Neural cell (in vitro differentiated cells): ENCODE data around the gene GFRA1. TPM values are rescaled to one million over a fixed set of nuclear protein-coding genes. Genes with fewer than 3 reads are reported as not detected.

ENCODE experiments used
- H2AFZ ChIP-seq: fragments of 200-600, 300-800 bp; sonication (generic), shearing (Covaris generic); 2 replicates; pipeline ENCODE4 v1.6.0; 2014; ENCODE audit warnings: low read depth, mild to moderate bottlenecking, antibody characterized with exemption, low read length, moderate library complexity
- H3F3A ChIP-seq: fragments of 200-600 bp; shearing (Covaris generic); 2 replicates; pipeline ENCODE4 v1.6.1; 2016; ENCODE audit warnings: mild to moderate bottlenecking, moderate library complexity, mixed read lengths, antibody characterized with exemption, low read length; ENCODE audit not compliant: insufficient read depth, poor library complexity, severe bottlenecking
- H3K27ac ChIP-seq: fragments of 200-600, 300-800 bp; sonication (generic), shearing (Covaris generic); 2 replicates; pipeline ENCODE4 v1.5.1; 2014; ENCODE audit warnings: mild to moderate bottlenecking, low read length, moderate library complexity
- H3K27me3 ChIP-seq: fragments of 300-800, 200-600 bp; sonication (generic), shearing (Covaris generic); 2 replicates; pipeline ENCODE4 v1.6.0; 2014; ENCODE audit warnings: mild to moderate bottlenecking, low read depth, low read length, moderate library complexity; ENCODE audit not compliant: insufficient read depth
- H3K36me3 ChIP-seq: fragments of 300-800, 200-600 bp; sonication (generic), shearing (Covaris generic); 2 replicates; pipeline ENCODE4 v1.5.1; 2014; ENCODE audit warnings: mild to moderate bottlenecking, antibody characterized with exemption, low read length, moderate library complexity; ENCODE audit not compliant: insufficient read depth
- H3K4me2 ChIP-seq: fragments of 300-800, 200-600 bp; sonication (generic), shearing (Covaris generic); 2 replicates; pipeline ENCODE4 v1.6.0; 2014; ENCODE audit warnings: mild to moderate bottlenecking, low read length
- H3K4me3 ChIP-seq: fragments of 300-800, 200-600 bp; sonication (generic), shearing (Covaris generic); 2 replicates; pipeline ENCODE4 v1.5.1; 2014; ENCODE audit warnings: mild to moderate bottlenecking, low read length, moderate library complexity
- H3K79me2 ChIP-seq: fragments of 200-600 bp; shearing (Covaris generic); replicated peaks from 2 replicates; pipeline ENCODE4 v1.6.0; 2014; ENCODE audit warnings: mild to moderate bottlenecking, low read length, moderate library complexity; ENCODE audit not compliant: insufficient read depth
- H3K9ac ChIP-seq: fragments of 300-800, 200-600 bp; sonication (generic), shearing (Covaris generic); 2 replicates; pipeline ENCODE4 v1.6.1; 2016; ENCODE audit warnings: mild to moderate bottlenecking, low read length, mixed read lengths
- H3K9me2 ChIP-seq: fragments of 200-600 bp; shearing (Covaris generic); 2 replicates; pipeline ENCODE4 v1.6.1; 2016; ENCODE audit warnings: mild to moderate bottlenecking, low read length, mixed read lengths; ENCODE audit not compliant: insufficient read depth
- H3K9me3 ChIP-seq: fragments of 200-600, 300-800 bp; sonication (generic), shearing (Covaris generic); 2 replicates; pipeline ENCODE4 v1.6.1; 2016; ENCODE audit warnings: mild to moderate bottlenecking, mixed run types, low read length, moderate library complexity, mixed read lengths
- H4K20me1 ChIP-seq: fragments of 200-600 bp; shearing (Covaris generic); 2 replicates; pipeline ENCODE4 v1.6.1; 2016; ENCODE audit warnings: mild to moderate bottlenecking, mixed run types; ENCODE audit not compliant: insufficient read depth
- EP300 ChIP-seq: fragments of 450-650 bp; conservative IDR thresholded peaks from 2 replicates; pipeline ENCODE4 v1.6.1; 2014; ENCODE audit warnings: antibody characterized with exemption, mild to moderate bottlenecking, moderate library complexity; ENCODE audit not compliant: poor library complexity, severe bottlenecking
- EZH2 ChIP-seq: fragments of 200-600, 300-800 bp; shearing (Covaris generic), sonication (generic); IDR thresholded peaks from 2 replicates; pipeline ENCODE4 v1.6.1; 2014; ENCODE audit warnings: antibody characterized with exemption, low read length, borderline replicate concordance, mild to moderate bottlenecking; ENCODE audit not compliant: insufficient read depth, poor library complexity, severe bottlenecking
- MXI1 ChIP-seq: fragments of 450-650 bp; conservative IDR thresholded peaks from 2 replicates; pipeline ENCODE4 v1.6.1; 2014; ENCODE audit warnings: antibody characterized with exemption, mild to moderate bottlenecking; ENCODE audit not compliant: poor library complexity, severe bottlenecking
- POLR2AphosphoS5 ChIP-seq: IDR thresholded peaks from 2 replicates; pipeline ENCODE4 v1.6.1; 2012
- RAD21 ChIP-seq: fragments of 450-650 bp; conservative IDR thresholded peaks from 2 replicates; pipeline ENCODE4 v1.6.1; 2014; ENCODE audit warnings: antibody characterized with exemption, mild to moderate bottlenecking, moderate library complexity
- SMC3 ChIP-seq: fragments of 450-650 bp; conservative IDR thresholded peaks from 2 replicates; pipeline ENCODE4 v1.6.1; 2014; ENCODE audit warnings: antibody characterized with exemption, mild to moderate bottlenecking, moderate library complexity; ENCODE audit not compliant: poor library complexity
- TAF1 ChIP-seq: IDR thresholded peaks from 2 replicates; pipeline ENCODE4 v1.6.1; 2012; ENCODE audit warnings: low read depth
- polyA plus RNA-seq: library from polyadenylated mRNA; depleted of rRNA; stranded (reverse); fragments of >200 nt; gene quantifications from 2 replicates; pipeline ENCODE4 v1.2.3, GENCODE V29; 2014
- TF ChIP-seq, protein P1 (sequence below): fragments of 450-650 bp; IDR thresholded peaks from 2 replicates; pipeline ENCODE4 v1.5.1; 2014; ENCODE audit warnings: antibody characterized with exemption, mild to moderate bottlenecking, moderate library complexity; ENCODE audit not compliant: poor library complexity, severe bottlenecking
- TF ChIP-seq, protein P2 (sequence below): IDR thresholded peaks from 2 replicates; pipeline ENCODE4 v1.6.1; 2012; ENCODE audit warnings: borderline replicate concordance

The GFRA1 gene
- polyA plus RNA-seq, 1 donor from 2014 or later = 2.3 TPM

DNA sequence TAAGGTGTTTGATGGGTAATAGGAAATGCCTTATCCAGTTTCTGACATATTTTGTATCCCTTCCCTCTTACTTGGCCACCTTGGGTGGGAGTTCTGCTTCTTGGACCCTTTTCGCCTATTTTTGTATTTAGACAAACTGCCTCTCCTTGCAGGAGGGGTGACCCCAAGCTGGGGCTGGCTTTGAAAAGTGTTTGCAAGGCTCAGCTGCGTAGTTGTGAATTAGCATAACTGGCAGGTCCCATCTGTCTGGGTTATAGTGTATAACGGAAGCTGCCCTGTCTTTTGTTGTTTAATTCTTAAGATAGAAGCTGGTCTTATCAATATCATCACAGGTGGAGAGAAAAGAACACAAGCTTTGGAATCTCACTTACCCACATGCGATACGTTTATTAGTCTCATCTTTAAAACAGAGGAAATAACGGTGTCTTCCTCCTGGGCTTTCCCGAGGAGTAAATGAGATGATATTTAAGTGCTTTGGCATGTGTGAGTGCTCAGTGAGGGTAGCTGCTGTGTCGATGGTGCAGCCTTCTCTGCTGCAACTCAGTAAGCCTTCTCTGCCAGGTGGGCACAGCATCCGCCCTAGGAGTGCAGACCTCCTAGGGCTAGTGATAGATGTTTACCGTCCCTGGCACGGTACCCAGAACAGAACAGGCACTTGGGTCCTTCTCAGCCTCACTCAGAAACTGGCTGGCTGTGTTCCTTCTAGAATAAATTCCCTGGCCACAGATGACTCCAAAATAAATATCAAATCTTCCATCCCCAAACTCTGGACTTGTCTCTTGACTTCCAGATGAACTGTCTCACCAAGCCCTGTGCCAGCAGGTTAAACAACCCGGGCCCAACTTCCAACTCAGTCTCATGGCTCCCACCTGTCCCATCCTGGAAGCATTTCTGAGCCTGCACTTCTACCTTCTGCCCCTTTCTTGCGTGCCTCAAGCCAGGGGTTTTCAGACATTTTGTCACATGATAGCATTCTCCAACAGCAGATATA, 227.3 kb downstream of the GFRA1 start:
- Histone ChIP-seq H3K27me3 (no peaks in the 10 kb centered on the region), H3K79me2 (no peaks in the 10 kb centered on the region), H3K4me3 (no peak overlapping the region), H3K4me2 (no peak overlapping the region), H4K20me1 (no peaks in the 10 kb centered on the region), H3K36me3 (no peaks in the 10 kb centered on the region), H3K9me2 (no peaks in the 10 kb centered on the region), H2AFZ (no peak overlapping the region), H3K27ac (no peak overlapping the region), H3K9ac (no peak overlapping the region), H3K9me3 (no peaks in the 10 kb centered on the region), H3F3A (no peaks in the 10 kb centered on the region)
- TF ChIP-seq SMC3 (no peak), EP300 (no peak), MXI1 (no peak), TAF1 (no peak), POLR2AphosphoS5 (no peak), EZH2 (no peak), RAD21 (no peak)
- TF ChIP-seq, protein P1, sequence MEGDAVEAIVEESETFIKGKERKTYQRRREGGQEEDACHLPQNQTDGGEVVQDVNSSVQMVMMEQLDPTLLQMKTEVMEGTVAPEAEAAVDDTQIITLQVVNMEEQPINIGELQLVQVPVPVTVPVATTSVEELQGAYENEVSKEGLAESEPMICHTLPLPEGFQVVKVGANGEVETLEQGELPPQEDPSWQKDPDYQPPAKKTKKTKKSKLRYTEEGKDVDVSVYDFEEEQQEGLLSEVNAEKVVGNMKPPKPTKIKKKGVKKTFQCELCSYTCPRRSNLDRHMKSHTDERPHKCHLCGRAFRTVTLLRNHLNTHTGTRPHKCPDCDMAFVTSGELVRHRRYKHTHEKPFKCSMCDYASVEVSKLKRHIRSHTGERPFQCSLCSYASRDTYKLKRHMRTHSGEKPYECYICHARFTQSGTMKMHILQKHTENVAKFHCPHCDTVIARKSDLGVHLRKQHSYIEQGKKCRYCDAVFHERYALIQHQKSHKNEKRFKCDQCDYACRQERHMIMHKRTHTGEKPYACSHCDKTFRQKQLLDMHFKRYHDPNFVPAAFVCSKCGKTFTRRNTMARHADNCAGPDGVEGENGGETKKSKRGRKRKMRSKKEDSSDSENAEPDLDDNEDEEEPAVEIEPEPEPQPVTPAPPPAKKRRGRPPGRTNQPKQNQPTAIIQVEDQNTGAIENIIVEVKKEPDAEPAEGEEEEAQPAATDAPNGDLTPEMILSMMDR = no peak
- TF ChIP-seq, protein P2, sequence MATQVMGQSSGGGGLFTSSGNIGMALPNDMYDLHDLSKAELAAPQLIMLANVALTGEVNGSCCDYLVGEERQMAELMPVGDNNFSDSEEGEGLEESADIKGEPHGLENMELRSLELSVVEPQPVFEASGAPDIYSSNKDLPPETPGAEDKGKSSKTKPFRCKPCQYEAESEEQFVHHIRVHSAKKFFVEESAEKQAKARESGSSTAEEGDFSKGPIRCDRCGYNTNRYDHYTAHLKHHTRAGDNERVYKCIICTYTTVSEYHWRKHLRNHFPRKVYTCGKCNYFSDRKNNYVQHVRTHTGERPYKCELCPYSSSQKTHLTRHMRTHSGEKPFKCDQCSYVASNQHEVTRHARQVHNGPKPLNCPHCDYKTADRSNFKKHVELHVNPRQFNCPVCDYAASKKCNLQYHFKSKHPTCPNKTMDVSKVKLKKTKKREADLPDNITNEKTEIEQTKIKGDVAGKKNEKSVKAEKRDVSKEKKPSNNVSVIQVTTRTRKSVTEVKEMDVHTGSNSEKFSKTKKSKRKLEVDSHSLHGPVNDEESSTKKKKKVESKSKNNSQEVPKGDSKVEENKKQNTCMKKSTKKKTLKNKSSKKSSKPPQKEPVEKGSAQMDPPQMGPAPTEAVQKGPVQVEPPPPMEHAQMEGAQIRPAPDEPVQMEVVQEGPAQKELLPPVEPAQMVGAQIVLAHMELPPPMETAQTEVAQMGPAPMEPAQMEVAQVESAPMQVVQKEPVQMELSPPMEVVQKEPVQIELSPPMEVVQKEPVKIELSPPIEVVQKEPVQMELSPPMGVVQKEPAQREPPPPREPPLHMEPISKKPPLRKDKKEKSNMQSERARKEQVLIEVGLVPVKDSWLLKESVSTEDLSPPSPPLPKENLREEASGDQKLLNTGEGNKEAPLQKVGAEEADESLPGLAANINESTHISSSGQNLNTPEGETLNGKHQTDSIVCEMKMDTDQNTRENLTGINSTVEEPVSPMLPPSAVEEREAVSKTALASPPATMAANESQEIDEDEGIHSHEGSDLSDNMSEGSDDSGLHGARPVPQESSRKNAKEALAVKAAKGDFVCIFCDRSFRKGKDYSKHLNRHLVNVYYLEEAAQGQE = no peak

DNA sequence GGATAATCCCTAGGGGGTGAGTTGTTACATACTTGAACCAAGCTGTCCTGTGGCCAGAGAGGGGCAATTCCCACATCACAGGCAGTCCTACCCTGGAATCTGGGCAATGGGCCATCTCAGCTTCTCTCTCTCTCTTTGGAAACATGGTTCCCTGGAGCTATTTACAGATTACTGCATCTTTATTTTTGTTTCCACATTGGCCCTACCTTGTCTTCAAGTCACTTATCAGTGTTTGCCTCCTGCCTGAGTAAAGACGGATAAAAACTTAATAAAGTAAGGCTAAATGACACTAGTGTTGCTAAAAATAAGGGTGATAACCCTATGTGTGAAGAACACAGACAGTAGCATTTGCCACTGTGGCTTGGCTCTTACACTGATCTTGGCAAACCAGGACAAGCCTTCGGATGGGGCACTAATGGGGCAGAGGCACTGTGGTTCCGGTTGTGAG, 228.2 kb downstream of the GFRA1 start:
- Histone ChIP-seq H3K9ac (no peak overlapping the region), H3K4me3 (no peak overlapping the region)

More for the DNA sequence above, 228.2 kb downstream of the GFRA1 start:
- no peak overlapping the region for H3K4me2 ChIP-seq
- TF ChIP-seq POLR2AphosphoS5 = no peak
- TF ChIP-seq EP300 = no peak
- no peak overlapping the region for H3K27ac ChIP-seq
- no peaks in the 10 kb centered on the region for H3K9me2 ChIP-seq
- H3K79me2 ChIP-seq = no peaks in the 10 kb centered on the region
- no peaks in the 10 kb centered on the region for H4K20me1 ChIP-seq
- no peaks in the 10 kb centered on the region for H3F3A ChIP-seq
- no peaks in the 10 kb centered on the region for H3K36me3 ChIP-seq
- H3K27me3 ChIP-seq = no peaks in the 10 kb centered on the region
- no peak overlapping the region for H2AFZ ChIP-seq
- H3K9me3 ChIP-seq = no peaks in the 10 kb centered on the region
